HG03280 (cell line): ENCODE measurements around the gene DNAH9.

Experiments
- ATAC-seq: cut with Tn5 transposase; IDR thresholded peaks from one replicate; pipeline ENCODE4 v1.9.1; 2021; ENCODE audit warnings: mild to moderate bottlenecking, moderate library complexity; ENCODE audit not compliant: unreplicated experiment

The DNAH9 gene

DNA sequence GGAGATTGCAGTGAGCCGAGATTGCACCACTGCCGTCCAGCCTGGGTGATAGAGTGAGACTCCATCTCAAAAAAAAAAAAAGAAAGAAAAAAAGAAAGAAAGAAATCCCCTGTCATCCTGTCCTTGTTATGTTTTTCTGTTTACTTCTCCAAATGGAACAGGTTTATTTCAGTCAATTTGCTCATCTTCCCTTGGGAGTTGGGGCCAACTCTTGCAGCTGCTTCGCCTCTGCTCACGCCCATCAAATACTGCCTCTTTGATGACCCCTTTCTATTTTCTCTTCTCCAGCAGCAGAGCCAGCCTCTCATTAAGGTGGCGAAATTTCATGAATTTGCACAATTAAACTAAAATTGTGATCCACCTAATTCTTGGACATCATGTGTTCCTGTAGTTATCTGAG lies 225.6 kb downstream of the DNAH9 start:
- no peak for ATAC-seq

DNA sequence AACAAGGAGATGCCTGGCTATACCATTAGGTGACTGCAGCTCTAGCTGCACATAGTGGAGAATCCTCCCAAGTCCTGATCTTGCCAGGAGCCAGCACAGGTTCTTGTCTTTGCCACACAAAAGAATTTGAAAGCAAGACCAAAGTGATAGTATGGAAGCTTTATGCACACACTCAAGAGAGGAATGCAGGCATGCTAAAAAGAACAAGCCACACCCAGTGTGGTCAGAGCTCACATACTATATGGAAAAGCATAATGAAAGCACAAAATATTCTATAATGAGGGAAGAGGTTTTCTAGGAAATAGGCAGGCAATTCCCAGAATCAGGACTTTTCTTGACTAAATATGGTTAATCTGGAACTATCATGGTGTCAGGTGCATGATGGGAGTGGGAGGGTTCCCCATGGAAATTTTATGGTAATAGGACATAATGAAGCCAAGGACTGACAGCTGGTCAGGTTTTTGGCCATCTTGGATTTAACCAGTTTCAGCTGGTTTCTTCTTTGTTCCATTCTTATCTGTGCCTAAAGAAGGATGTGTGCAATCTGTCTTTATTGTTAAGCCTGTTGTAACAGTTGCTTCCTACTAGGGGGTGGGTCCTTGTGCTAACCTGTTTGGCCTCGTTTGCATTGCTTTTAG lies 227.4 kb downstream of the DNAH9 start:
- ATAC-seq = no peak

DNA sequence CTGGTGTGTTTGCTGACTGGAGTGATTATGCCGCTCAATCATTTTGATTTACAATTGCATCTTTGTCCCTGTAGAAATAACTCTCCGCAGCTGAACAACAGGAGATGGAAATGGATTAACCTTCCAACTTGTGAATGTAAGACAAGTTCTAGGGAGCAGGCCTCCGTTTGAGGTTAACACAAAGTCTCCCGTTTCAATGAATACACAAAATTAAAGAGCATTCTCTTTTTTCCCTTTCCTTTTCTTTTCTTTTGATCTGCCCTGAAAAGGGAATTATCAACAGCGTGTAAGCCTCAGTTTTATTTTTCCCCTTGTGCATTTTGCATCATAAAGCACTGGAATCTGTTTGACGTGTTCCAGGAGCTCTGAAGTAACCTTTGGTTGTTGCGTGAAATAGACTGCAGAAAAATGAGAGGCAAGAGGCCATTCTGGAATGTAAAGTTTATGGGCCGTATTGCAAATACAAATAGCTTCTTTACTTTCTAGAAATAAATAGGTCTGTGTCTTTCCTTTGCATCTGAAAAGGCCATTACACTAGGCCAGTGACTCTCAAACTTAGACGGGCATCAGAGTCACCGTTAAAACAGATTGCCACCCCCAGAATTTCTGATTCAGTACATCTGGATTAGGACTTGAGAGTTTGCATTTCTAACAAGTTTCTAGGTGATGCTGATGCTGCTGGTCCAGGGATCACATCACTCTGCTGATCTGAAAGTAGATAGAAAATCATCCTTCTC lies 234.3 kb downstream of the DNAH9 start:
- ATAC-seq = no peak

DNA sequence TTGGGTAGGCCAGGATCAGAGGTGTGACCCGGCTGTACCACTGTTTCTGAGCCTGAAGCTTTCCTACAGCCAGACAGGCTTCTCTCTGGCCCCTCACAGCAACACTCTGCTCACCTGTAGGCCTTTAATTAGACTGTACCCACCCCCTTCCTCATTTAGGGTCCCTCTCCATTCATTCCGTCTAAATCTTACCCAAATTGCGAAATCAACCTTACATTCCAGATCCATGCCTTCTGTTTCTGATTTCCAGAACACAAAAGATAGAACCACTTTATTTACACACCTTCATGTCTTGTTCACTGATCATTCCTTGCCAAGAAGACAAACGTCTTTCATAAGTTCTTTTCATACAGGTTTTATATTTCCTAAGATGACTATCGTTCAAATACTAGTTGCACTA lies 238.2 kb downstream of the DNAH9 start:
- ATAC-seq = no peak

DNA sequence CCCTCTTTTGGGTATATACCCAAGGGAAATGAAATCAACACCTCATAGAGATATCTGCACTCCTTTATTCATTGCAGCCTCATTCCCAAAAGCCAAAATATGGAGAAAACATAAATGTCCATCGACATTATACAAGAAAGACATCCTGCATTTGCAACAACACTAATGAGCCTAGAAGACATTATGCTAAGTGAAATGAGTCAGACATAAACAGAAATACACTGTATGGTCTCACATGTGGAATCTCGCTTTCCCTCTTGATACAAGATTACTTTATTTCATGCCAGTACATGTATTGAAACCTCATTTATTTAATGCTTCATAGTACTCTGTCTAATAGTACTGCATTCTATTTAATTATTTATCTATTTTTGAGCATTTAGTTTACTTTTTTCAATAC lies 241.8 kb downstream of the DNAH9 start:
- ATAC-seq = no peak

DNA sequence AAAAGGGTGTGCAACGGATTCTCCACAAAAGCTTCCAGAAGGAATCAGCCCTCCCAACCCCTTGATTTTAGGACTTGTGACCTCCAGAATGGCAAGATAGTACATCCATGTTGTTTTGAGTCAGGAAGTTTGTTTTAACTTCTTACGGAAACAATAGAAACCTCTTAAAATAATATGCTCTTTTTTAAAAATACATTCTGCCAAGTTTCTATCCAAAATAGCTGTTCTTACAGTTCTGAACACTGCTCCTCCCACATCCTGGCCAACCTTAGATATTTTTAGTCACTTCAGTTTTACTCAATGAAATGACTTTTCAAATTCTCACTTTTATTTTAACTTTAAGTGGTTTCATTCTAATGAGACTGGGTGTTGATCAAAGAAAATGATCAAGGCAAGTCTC lies 242.6 kb downstream of the DNAH9 start:
- no peak for ATAC-seq

DNA sequence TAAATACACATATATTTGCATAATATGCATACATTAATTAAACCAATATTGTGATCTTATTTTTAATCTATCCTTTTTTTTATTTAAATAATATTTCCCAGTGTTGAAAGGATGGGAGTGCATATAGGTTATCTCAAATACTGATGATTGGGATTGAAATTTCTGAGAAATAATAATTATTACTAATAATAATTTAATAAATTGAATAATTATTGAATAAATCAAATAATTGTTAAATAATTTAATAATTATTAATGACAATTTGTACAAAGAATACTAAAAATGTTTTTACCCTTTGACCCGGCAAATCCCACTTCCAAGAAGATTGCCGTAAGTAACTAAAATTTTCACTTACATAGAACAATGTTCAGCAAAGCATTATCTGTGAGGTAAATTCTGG lies 250.1 kb downstream of the DNAH9 start:
- ATAC-seq = no peak

DNA sequence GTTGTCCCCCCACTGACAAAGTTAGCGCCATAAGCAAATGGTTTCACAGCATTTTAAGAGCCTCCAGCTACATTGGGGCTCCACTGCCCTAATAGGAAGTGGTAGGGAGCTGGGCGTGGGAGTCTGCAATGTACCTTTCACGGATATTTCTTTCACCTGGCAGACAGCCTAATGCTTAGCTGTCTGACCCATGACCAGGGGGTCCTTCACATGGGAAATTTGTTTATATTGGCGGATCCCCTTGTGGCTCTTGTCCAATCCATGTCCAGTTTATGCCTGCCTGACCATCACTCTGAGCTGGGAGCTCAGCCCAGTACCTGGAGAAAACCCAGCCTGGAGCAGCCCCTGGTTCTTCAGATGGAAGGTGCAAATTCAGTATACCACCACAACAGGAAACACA lies 254.0 kb downstream of the DNAH9 start:
- no peak for ATAC-seq

DNA sequence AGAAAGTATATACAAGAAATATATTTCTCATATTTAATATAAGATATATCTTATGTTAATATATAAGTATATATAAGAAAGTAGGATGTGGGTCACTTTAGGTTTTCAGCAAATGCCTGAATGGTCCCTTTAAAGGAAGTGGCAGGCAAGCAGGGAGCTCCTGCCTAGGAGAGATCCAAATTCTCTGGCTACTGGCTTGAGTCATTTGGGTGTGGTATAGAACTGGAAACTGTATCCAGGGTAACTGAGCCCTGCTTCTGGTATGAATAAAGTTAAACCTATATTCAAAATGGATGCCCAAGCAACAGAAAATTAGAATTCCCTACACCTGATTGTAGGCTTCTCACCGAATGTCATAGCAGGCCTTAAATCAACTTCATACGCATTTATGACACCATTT lies 254.6 kb downstream of the DNAH9 start:
- no peak for ATAC-seq

DNA sequence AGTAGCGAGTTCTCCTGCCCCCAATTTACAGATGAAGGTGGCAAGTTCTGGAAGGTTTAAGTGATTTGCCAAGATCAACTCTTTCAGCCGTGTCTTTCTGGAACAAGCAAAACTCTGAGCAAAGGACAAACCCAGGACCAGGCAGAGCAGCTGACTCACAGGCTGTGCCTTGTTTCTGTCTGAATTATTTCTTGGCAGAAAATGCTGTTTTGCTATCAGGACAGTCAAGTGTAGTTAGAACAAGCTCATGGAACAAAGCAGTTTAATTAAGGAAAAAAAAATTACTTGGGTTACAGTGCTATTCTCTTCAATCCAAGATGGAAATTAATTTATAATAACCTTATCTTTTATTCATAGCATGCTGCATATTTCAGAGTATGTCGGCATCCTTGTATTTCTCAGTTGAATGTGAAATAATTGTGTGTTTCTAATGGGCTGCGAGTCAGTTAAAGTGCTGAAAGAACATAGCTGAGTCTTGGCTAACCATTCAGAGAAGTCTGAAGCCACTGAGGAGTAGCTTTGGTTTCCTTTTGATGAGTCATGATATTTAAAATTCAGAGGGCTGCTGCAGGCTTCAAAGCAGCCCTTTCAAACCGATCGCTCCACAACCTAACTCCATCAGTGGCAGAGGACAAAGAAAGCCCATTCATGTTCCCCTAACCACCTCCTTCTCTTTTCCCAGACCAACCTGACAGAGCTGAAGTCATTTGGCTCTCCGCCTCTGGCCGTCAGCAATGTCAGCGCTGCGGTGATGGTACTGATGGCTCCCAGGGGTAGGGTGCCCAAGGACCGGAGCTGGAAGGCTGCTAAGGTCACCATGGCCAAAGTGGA lies 255.3 kb downstream of the DNAH9 start:
- no peak for ATAC-seq

DNA sequence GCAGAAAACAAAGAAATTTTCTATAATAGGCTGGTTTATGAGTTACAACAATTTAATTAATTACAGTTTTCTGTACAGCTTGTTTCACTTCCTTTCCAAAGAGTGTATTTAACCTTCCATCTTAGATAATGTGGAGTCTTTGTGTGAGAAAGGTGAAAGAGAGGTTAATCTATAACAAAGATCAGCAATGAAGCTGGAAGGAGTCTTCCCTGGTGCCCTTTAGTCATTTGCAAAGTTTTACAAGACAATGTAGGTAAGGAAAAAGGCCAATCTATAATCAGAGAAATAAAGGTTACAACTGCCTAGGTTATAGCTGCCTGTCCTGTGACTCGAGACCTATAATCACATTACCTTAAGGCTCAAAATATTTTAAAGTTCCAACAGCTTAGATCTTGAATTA lies 257.0 kb downstream of the DNAH9 start:
- ATAC-seq = no peak

DNA sequence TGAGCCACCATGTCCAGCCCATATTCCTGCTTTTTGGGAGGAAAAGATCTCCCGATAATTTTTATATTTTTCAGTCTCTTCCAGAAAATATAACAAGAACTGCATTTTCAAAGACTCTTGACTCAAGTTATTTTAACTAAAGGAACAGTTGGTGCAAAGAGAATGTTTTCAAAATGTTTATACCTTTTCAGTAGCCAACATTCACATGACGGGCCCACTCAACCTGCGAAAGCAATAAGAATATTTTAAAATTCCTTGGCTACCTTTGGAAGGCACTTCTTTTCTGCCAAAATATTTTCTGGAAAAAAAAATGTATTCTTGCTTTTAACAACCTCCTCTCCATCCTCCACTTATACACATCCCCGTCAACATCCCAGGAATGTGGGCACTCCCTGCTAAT lies 258.7 kb downstream of the DNAH9 start:
- ATAC-seq = no peak

DNA sequence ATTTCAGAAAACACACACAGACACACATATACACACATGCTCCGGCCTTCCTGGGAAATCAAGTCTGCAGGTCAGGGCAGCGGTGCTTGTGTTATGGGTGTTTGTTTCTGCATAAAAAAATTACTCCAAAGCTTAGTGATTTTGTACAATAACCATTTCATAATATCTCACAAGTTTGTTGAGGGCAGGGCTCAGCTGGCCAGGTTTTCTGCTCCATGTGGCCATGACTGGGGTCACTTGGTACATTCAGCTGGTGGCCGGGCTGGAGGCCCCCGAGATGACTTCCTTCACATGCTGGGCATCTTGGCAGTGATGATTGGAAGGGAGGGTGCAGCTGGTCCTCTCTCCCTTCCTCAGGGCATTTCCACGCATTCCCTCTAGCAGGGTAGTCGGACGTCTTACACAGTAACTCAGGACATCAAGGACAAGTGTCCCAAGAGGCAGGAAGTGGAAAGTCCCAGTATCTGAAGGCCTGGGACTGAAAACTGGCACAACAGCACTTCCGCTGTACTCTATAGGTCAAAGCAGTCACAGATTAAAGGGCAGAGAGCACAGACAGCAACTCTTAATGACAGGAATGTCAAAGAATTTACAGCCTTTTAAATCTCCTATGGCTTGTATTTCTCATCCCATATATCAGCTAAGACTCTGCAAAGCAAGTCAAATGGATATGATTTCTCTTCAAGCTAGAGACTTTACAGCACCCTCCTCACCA lies 271.6 kb downstream of the DNAH9 start:
- ATAC-seq = no peak

DNA sequence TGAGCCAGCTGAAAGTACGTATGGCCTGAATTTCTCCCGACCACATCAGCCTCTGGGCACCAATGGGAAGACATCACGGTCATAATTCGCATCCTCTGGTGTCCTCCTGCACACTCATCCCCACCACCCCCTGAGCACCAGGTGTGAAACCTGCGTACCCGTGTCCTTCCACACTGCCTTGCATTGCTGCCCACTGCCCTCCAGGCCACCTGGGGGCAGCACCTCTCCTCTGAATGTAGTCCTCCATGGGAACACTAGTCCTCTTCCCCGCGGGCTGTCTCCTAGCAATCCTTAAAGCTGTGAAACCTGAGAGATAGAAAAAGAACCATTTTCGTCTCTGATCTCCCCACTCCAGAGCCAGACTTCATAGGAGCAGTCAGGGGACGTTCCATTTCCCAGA lies 273.5 kb downstream of the DNAH9 start:
- no peak for ATAC-seq

DNA sequence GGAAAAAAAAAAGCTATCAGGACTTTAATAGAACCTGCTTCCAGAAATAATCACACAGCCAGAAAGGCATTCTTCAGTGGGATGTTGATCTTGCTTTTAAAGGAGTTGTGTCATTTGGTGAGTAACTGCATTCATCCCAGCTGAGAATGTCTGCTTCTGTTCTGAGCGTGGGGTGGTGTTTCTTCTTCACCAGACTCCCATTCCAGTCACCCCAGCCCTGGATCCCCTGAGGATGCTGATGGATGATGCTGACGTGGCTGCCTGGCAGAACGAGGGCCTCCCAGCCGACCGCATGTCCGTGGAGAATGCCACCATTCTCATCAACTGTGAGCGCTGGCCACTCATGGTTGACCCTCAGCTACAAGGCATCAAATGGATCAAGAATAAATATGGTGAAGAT lies 276.5 kb downstream of the DNAH9 start:
- no peak for ATAC-seq

DNA sequence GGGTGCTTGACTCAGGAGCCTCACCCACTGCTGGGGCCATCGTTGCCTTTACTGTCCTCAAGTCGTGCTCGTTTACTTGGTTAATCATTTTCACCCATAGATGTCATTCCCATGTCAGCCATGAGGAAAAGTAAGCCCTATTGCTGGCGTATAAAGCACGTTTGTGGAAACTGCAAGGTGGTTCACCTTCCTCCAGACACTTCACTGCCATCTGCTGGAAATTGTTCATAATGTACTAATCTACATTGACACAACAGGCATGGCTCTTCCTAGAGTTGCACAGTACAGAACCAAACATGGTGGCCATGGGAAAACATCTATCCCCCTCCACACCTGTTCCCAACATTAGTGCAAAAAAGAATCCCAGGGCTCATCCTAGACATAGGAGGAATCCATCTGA lies 282.4 kb downstream of the DNAH9 start:
- no peak for ATAC-seq

DNA sequence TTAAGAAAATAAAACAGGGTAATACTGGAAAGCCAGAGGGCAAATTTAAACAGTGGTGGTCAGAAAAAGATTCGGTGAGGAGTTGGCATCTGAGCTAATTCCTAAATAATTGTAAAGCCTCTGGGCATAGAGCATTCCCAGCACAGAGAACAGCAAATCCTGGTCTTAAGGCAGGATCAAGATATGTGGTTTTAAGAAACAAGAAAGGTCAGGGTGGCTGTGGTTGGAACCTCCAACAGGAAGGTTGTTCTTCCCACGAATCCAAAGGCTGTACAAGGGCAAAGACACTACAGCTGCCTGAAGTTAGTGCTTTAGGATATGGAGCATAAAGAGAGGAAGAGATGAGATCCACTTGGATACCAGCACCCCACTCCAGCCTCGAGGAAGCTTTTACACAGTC lies 284.4 kb downstream of the DNAH9 start:
- no peak for ATAC-seq

DNA sequence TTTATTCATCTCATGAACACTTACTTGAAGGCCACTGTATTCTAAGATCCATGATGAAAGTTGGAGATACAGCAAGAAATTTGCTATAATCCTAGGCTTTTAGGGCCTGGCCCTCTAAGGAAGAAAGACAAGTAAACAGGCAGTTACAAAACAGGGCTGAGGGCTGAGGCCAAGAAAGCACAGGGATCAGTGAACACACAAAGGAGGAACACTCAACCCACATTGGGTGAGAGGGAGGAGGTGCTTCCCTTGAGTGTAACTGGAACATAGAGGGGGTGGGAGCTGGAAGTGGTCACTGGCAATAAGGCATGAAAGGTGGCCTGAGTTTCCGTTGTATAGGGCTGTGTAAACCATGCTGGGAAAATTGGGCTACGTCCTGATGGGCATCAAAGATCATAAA lies 286.8 kb downstream of the DNAH9 start:
- ATAC-seq = no peak

DNA sequence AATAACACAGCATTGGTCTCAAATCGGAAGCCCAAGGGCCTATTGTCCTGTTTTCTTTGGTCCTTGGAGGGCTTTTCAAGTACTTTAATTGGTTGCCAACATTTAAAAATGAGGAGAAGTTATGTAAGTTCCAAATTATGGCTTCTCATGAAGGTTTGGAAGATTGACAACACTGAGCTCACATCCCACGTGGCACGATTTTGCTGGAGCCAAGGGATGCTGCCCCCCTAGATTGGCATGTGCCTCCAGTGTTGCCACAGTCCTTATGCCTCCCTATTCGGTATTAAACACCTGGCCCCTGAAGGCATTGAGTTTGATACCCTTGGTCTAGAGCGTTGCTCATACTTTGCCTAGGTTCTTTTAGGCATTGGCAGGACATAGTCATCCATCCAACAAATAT lies 291.0 kb downstream of the DNAH9 start:
- no peak for ATAC-seq

DNA sequence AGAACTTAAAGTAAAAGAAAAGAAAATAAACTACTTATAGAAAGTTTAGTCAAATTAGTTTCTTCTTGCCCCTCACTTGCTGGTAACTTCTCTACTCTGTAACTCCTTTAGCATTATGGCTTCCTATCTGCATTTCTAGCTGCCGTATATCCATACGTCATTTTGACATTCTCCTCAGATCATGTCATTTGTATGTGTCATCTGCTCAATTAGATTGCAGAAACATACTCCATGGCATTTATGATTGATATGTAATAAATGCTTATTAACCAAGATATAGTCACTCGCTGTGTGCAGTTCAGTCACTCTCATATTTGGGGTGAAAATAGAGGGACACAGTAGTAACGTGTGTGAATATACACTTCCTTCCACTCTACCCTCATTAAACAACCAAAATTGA lies 295.6 kb downstream of the DNAH9 start:
- no peak for ATAC-seq

DNA sequence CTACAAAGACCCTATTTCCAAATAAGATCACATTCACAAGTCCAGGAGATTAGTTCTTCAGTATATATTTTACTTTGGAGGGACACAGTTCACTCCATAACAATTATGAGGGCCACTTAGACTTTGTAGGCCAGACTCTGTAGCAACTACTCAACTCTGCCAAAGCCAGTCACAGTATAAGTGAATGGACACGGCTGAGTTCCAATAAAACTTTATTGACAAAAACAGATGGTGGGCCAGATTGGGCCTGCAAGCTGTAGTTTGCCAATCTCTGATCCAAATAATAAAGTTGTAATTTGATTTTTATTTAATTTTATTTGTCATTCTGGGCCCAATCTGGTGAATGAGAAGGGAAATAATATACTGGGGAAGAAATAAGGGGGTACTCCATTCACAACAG lies 297.9 kb downstream of the DNAH9 start:
- no peak for ATAC-seq
